ENCODE results near the gene FSHB. TPM values are rescaled to one million over a fixed set of nuclear protein-coding genes. Genes with fewer than 3 reads are reported as not detected.

Gene FSHB
- total and polyA plus RNA-seq, 12 donors, result not detected

- ATAC-seq, result peak in 6 of 8 donors; percentile 56 to 86 (median 77)
- no peak overlapping the region for H3K4me3 ChIP-seq
- peaks cover 0 to 6% (median 0%) of the 10 kb centered on the region in 9 donors for H3K4me1 ChIP-seq
- no peak for DNase-seq
- no peaks in the 10 kb centered on the region for H3K36me3 ChIP-seq
- no peak for TF ChIP-seq CTCF (IDR thresholded peaks at IDR 0.05)
- no peaks in the 10 kb centered on the region for H3K27me3 ChIP-seq
- H3K27ac ChIP-seq, result peak overlapping the region in 1 of 10 donors; percentile 7
- WGBS, 2 donors, result 17 to 25% methylated on average over 2 of the region's 2 CpGs
- intact Hi-C loops (cut with DNase I), result no loop called here
- H3K9me3 ChIP-seq, result no peaks in the 10 kb centered on the region
These were observed 14.3 kb upstream of the FSHB start for GRCh38 chr11:30216534-30216933.

GRCh38 chr11:30218278-30218677 is 12.5 kb upstream of the FSHB start:
- intact Hi-C loops (cut with DNase I), result no loop called here
- ATAC-seq (peak in 3 of 8 donors; percentile 59 to 65 (median 61)), DNase-seq (peak in 1 of 2 donors; percentile 13)
- no peak overlapping the region for H3K4me3 ChIP-seq
- H3K36me3 ChIP-seq, result no peaks in the 10 kb centered on the region
- H3K27ac ChIP-seq, result no peak overlapping the region
- 61 to 64% methylated on average over 4 of the region's 4 CpGs for WGBS, 2 donors
- peaks cover 0 to 9% (median 0%) of the 10 kb centered on the region in 9 donors for H3K4me1 ChIP-seq
- TF ChIP-seq CTCF (IDR thresholded peaks at IDR 0.05), result no peak
- H3K9me3 ChIP-seq, result no peaks in the 10 kb centered on the region
- H3K27me3 ChIP-seq, result no peaks in the 10 kb centered on the region

- no peak for DNase-seq
- Histone ChIP-seq H3K27me3 (no peaks in the 10 kb centered on the region), H3K9me3 (peaks cover 0 to 15% (median 0%) of the 10 kb centered on the region in 11 donors), H3K27ac (no peak overlapping the region), H3K36me3 (no peaks in the 10 kb centered on the region), H3K4me3 (no peak overlapping the region), H3K4me1 (peaks cover 0 to 4% (median 0%) of the 10 kb centered on the region in 9 donors)
- TF ChIP-seq CTCF (IDR thresholded peaks at IDR 0.05), result peak in 1 of 9 donors; percentile 17
- intact Hi-C loops (cut with DNase I), result no loop called here
- ATAC-seq, result no peak
These were observed 5.2 kb upstream of the FSHB start for GRCh38 chr11:30225642-30226041.

DNA sequence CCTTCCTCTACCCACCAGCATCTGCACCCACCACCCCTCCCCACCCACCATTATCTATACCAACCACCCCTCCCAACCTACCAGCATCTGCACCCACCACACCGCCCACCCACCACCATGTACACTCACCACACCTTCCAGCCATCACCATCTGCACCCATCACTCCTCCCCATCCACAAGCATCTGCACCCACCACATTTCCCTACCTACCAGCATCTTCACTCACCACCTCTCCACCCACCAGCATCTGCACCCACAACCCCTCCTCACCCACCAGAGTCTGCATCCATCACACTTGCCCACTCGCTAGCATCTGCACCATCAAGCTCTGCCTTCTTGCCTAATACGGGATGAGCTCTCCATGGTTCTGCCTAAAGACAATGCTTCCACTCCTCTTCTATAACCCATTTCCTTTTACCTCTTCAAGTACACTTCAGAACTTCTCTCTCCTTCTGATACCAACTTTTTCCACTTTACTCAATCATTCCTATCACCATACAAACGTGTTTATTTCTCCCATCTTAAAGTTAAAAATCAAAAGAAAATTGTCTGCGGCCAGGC is 2.4 kb upstream of the FSHB start:
- Histone ChIP-seq H3K27me3 (no peaks in the 10 kb centered on the region), H3K4me1 (peaks cover 0 to under 1% (median 0%) of the 10 kb centered on the region in 9 donors), H3K36me3 (no peaks in the 10 kb centered on the region), H3K27ac (no peak overlapping the region), H3K4me3 (no peak overlapping the region), H3K9me3 (peaks cover 0 to 15% (median 0%) of the 10 kb centered on the region in 11 donors)
- TF ChIP-seq CTCF (IDR thresholded peaks at IDR 0.05), result no peak
- WGBS, 2 donors, result 81 to 85% methylated on average over 5 of the region's 5 CpGs
- DNase-seq (no peak), ATAC-seq (no peak)
- intact Hi-C loops (cut with DNase I), result no loop called here
